Pons (tissue), 1 donor: ENCODE results near the gene MRGPRD.

Source experiments
- DNase-seq: peaks from one replicate; pipeline ENCODE4 v3.0.0-alpha.2; 2016; ENCODE audit warnings: low spot score

Gene MRGPRD

DNA sequence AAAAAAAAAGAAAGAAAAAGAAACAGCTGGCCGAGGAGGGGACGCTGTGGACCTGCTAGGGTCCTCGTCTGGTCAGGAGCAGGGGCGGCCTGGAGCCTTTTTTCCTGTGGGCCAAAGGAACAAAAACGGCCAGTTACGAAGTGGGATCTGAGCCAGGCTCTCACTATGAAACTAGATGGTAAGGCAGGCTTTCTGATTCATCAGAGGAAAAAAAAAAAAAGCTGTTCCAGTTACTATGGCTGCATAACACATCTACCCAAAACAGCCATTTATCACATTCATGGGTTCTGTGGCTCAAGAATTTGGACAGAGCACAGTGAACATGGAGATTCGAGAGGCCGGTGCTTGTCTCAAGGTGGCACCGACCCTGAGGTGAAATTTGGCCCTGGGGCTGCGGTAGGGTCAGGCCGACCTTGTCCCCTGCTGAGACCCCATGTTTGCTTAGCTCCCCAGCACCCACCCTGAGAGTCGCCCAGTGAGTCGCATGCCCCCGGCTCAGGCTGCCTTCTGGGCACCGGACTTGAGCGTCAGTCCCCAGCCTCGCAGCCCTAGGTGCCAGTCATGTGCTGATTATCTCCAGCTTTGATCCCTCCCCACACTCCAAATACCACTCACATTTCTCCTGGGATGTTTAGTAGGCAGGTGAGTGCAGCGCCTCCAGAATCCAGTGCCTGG, 34.2 kb downstream of the MRGPRD start:
- no peak for DNase-seq

DNA sequence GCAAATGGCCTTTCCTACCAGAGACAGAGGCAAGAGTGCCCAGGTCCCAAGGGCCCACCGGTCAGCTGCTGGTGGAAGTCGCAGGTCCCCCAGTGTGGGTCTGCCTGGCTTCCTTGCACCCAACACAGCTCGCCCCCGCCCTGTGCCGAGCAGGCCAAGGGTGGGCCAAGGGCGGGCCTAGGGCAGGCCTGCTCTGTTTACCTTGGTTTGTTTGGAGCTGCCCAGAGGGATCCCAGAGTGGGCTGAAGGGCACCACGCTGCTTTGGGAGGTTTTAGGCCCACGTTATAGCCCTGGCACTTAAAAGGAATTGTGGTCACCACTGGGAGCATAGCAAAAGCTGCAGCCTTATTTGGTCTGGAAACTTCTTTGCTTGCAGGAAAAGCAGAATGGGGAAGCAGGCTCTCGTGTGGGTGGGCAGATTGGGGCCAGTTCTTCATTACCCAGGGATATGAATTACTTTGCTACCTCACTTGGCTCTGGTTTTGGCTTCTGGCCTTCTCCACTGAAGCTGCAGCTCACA, 38.0 kb downstream of the MRGPRD start:
- DNase-seq = peak; percentile 20

DNA sequence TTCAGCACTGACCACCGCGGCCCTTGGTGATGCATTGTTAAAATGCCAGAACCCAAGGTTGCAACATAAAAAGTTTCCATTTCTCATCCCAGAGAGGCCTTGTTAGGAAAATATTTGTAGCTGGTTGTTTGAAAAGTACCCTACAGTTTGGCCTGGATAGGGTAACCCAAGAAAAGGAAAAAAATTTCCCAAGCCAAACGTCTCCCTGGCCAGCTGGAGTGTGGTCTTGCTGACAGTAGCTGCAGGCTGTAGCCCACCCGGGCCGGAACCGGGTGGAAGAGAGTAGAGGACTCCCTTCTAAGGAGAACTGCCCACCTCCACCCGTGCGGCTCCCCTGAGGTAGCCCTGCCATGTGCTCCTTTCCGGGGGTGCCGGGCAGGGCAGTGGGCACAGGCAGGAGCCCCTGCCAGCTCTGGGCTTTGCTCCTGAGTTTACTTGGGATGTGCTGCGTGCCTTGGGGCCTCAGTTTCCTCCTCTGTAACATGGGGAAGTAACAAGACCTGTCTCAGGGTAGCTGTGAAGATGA, 38.6 kb downstream of the MRGPRD start:
- no peak for DNase-seq

DNA sequence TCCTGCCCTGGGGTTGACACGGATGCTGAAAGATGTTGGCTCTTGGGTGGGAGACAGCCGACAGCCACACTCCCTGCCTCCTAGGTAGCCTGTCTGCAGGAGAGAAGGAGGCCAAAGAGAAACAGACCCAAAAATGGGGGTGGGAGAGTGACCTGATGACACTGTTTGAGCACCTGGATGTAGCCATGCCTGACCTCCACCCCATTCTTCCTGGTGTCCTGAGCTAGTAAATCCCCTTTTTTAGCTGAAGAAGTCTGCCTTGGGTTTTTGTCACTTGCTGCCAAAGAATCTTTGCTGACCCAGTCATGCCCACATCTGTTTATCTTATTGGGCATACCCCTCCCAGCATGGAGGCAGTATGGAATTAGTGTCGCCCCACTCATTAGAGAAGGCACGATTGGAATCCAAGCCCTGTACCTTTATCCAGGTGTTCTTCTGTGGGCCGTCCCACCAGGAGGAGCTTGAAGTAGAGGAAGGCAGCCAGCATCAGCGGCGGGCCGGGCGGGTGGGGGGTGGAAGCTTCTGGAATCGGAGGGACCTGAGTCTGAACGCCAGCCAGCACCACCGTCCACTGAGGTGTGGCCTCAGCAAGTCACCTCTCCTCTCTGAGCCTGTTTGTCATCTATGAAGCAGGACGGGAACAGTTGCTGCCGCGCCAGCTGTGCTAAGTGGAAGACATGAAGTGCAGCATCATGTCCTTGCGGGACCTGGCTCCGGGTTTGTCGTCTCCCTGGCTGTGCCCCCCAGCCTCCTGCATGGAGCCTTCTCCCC, 39.3 kb downstream of the MRGPRD start:
- no peak for DNase-seq

DNA sequence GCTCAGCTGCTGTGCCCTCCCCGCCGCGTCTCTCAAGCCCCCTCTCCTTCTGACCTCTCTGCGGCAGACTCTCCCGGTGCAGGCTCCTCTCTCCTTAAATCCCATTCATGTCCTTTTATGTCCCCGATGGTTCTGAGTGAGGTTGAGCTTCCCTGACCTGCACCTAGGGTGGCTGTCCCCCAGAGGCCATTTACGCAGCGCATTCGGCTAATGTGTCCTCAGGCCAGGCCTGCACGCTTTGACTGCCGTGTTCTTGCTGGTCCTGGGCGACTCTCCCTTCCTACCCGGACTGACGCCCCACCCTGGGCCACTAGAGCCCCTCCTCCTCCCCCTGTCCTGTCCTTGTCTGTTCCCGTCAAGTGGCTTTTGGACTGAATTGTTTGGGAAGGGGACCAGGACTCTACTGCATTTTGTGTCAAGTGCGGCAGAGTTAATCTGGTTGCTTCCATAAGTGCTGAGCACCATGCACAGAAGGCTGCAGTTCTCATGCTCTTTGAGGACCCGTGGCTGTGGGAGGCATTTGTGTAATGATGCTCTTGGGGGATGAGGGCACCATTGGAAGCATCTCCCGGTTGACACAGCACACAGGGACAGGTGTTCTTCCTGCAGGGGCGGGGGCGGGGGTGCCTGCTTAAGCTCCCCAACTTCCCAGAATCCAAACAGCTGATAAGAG, 40.0 kb downstream of the MRGPRD start:
- no peak for DNase-seq

DNA sequence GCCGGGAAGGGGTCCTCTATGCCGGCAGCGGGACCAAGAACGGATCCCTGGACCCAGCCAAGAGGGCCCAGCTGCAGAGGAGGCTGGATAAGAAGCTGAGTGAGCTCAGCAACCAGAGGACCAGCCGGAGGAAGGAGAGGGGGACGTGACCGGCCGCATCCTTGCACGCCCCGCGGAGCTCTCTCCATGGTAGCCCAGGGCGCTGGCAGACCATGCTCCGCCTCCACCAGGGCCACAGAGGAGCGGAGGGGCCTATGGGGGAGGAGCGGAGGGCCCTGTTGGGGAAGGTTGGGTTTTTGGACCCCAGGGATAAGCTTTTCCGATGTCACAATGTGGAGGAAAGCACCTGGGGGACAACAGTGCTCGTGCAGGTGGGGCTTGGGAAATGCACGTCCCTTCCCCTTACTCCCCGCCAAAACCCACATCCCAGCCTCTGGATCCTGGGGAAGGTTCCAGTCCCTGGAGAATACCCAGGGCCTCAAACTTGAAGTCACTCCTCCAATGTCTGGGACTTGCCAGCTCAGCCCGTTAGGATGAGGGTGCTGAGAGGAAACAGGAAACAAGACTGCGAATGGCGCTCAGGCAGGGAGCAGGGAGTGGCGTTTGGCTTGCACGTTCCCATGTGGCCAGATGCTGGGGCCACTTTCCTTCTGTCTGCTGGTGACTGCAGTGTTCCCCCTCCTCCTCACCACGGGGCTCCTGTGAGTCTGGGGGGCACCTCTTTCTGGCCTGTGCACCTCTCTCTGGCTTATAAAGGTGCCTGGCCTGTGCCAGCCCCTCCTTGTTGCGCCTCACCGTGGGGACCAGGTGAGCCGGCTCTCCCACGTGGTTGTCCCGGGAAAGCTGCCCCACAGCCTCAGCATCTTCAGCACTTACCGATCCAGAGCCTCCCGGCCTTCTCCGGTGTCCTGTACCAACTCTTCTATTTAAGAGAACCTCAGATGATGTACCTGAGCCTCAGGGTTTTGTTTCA, 40.9 kb downstream of the MRGPRD start:
- no peak for DNase-seq

DNA sequence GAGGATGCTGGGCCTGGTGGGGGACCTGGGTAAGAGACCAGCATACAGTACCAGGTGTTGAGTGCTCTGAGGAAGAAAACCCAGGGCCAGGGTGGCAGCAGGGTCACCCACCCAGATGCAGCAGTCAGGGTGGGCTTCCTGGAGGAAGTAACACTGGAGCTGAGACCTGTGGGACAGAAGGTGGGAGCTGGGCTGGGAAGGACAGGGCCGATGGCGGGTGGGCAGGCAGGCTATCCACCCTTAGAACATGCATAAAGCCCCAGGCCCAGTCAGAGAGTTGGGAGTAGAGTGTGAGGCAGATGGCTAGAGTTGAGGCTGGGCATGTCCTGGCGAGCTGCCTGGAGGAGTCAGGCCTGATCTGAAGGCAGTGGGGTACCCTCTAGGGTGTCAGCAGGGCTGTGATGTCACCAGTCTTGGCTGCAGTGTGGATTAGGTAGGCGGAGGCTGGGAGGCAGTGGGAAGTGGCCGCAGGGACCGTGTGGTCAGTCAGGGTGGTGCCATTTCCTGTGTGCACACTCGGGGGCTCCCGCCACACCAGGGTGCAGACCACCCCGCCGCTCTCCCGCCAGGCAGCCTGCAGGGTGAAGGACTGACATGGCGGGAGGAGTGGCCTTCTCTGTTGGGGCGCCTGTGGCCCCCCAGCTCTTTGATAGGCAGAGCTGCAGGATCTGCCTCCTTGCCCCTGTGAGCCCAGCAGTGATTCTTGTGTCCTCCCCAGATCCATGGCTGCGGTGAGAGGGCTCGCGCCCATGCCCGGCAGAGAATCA, 41.8 kb downstream of the MRGPRD start:
- no peak for DNase-seq

DNA sequence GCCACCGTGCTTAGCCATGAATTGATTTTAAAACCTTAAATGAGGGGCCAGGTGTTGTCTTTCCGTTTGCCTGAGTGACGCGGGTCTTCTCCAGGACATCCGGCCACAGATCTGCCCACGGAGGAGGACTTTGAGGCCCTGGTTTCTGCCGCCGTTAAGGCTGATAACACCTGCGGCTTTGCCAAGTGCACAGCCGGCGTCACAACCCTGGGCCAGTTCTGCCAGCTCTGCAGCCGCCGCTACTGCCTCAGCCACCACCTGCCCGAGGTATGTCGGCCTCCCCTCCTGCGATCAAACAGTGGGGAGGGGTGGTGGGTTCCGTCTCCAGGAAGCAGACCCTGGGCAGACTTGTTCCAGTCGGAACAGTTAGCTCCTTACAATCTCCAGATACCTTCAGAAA, 42.7 kb downstream of the MRGPRD start:
- no peak for DNase-seq

DNA sequence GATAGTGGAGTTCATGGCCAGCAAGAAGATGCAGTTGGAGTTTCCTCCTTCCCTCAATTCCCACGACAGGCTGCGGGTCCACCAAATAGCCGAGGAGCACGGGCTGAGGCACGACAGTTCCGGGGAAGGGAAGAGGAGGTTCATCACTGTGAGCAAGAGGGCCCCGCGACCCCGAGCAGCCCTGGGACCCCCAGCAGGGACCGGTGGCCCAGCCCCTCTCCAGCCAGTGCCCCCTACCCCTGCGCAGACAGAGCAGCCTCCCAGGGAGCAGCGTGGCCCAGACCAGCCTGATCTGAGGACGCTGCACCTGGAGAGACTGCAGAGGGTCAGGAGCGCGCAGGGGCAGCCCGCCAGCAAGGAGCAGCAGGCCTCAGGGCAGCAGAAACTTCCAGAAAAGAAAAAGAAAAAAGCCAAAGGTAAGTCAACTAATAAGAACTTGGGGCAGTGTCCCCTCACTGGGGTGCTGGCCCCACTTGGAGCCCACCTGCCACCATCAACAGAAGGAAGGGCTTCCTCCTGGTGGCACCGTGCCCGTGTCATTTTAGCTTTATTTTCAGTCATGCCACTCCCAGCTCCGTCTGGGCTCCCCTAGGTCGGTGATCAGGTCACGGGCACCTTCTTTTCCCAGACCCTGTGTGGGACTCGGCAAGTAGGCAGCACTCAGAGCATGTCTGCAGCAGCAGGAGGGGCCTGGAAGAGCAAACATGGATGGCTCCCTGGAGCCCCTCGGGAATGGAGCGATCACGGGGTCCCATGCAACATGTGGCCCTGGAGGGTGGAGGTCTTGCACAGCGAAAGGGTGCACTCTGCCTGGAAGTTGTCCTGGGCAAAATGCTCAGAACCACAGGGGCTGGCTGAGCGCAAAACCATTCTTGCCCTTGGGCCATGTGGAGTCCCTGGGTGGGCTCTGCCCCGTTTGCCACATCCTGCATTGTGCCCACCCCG, 43.8 kb downstream of the MRGPRD start:
- DNase-seq = no peak

DNA sequence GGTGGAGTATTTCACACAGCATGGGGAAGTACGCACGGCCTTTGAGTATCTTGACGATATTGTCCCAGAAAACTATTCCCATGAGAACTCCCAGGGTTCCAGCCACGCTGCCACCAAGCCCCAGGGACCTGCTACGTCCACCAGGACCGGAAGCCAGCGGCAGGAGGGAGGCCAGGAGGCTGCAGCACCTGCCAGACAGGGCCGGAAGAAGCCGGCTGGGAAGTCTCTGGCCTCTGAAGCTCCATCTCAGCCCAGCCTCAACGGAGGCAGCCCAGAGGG, 44.5 kb downstream of the MRGPRD start:
- DNase-seq = no peak

DNA sequence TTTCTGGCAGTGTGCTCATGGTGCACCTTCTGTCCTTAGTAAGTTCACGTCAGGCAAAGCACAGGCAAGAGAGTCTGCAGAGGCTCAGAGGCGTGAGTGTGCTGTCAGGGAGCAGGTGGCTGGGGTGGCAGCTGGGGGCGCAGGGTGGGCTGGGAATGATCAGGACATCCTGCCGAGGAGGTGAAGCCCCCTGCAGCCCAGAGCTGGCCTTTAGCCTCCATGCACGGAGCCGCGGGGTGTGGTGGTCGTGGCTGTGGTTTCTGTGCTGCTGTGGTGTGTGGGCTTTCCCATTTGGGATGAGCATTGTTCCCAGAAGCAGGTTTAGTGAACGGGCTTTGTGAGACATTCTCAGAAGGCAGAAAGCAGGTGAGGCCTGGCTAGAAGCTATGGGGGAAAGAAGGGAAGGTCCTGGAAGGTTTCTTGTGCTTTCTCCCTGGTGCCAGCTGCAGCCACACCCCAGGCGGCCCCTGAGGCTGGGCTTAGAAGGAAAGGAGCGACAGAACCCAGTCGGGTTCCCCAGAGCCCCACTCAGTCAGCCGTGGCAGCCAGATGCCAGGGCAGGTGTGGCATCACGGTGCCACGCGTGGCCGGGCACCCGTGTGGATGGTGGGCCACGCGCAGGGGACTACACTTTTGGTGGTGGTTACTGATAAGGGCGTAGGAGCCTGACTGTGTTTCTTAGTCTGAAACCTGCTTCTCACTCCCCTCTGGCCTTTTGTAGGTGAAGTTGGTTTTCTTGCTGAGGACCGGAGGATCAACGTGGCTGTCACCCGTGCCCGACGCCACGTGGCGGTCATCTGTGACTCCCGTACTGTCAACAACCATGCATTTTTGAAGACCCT, 45.0 kb downstream of the MRGPRD start:
- DNase-seq = no peak

DNA sequence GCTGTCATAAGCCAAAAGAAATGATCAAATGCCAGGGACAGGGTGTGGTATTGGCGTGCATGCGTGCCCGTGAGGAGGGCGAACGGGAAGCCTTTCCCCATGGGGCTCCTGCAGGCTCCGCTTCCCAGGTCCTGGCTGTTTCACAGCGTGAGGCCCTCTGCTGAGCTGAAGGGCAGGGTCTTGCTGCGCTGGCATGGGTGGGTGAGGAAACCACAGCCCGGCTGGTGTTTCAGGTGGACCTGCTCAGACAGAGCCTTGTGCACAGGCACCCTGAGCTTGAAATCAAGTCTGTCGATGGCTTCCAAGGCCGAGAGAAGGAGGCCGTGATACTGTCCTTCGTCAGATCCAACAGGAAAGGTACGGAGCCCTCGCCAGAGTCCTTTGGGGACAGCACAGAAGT, 45.7 kb downstream of the MRGPRD start:
- DNase-seq = no peak

DNA sequence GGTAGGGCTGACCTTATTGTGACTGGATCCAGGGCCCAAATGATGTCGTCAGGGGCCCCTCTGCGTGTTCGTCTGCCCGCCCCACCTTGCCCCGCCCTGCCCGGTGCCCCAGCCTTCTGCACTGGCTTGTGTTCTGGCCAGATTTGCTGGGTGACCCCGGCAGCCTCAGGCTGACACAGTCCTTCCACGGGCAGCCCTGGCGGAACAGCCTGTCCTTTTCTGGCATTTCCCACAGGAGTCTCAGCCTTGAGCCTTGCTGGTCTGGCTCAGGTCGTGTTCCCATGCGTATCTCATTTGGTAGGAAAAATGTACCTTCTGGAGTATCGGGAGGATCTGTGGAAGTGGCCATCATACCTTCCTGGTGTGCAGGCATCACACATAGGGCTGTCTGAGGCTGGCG, 46.1 kb downstream of the MRGPRD start:
- DNase-seq = no peak

DNA sequence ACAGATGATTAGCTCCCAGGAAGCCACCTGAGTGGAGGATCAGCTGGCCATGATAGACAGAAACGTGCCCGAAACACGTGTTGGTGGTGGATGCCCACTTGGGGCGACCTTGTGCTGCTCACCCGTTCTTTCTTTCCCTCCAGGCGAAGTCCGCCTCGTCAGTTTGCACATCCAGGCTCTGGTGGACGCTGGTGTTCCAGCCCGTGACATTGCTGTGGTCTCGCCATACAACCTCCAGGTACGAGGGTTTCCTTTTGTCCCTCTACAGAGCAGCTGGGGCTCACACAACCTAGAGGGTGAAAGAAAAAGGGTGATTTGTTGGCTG, 46.5 kb downstream of the MRGPRD start:
- no peak for DNase-seq

DNA sequence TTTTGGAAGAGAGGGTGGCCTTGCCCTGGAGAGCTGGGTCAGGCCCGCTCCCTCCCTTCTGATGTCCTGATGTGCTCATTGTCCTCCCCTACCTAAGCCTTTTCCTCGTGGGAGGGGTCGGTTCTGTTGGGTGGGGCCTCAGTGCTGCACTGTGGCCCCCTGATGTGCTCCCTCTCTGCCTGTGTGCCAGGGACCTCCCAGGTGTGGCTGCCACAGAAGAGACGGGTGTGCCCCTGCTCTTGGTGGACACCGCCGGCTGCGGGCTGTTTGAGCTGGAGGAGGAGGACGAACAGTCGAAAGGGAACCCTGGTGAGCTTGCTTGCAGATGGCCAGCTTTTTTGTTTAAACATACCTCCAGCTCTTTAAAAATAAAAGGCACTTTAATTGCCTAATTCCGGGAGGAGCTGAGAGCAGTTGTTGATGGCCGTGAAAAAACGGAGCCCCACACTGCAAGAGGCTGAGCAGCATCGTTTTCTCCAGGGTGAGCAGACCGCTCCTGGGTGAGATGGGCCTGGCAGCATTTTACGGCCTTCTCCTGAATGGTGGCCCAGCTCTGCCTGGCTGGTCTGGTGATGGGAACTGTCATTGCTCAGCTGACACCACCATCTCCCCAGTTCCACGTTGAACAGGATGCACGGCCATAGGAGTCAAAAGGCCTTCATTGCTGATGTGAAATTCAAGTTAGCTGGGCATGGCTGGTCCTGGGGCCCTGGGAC, 47.0 kb downstream of the MRGPRD start:
- DNase-seq = no peak

DNA sequence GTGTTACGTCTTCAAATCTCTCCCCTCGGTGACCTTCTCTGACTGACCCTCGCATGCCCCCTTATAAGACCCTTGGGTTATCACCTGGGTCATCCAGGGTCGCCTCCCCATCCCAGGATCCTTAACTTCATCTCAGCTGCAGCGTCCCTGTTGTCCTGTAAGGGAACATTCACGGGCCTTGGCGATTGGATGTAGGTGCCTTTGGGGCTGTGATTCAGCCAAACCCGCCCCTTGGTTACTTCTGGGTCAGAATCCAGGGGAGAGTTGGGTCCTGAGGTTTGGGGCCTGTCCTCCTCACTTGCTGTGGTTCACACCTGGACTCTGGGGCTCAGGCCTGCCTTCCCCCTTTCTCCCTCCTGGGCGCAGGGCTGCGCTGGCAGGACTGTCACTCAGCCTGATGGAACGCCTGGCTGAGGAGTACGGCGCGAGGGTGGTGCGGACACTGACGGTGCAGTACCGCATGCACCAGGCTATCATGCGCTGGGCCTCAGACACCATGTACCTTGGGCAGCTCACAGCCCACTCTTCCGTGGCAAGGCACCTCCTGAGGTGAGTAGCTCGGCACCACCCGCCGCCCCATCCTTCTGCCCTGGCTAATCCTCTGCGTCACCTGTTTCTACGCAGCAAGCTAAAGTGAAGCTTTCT, 47.7 kb downstream of the MRGPRD start:
- DNase-seq = no peak

DNA sequence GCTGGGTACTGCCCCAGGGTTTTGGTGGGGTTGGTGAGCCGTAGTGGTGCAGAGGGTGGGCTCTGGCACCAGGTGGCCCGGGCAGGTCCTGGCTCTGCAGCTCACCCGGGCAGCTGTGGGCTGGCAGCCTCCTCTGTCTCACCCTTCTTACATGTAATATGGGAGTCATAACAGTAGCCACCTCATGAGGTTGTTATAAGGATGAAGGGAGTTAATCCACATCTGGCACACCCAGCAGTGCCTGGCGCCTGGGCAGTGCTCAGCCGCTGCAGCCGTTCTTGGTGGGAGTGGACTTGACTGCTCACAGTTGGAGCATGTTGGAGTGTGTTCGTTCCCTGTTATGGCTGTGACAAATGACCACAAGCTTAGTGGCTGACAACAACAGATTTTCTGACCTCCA, 48.4 kb downstream of the MRGPRD start:
- DNase-seq = no peak

DNA sequence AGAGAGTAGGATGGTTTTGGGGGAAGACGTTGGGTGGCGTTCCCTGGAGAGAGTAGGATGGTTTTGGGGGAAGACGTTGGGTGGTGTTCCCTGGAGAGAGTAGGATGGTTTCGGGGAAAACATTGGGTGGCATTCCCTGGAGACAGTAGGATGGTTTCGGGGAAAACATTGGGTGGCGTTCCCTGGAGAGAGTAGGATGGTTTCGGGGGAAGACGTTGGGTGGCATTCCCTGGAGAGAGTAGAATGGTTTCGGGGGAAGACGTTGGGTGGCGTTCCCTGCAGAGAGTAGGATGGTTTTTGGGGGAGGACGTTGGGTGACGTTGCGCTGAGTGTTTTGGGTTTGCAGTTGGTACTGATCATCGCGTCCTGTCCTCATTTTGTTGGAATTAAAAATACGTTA, 48.9 kb downstream of the MRGPRD start:
- DNase-seq = no peak
